GM23338 (cell line): Measurements from ENCODE around the gene SETBP1. TPM values are rescaled to one million over a fixed set of nuclear protein-coding genes. Genes with fewer than 3 reads are reported as not detected.

ENCODE experiments used
- ATAC-seq: fragments of 200-7000 bp; cut with Tn5 transposase; 3 replicates; pipeline ENCODE4 v1.9.1; 2020
- DNase-seq: peaks from one replicate; pipeline ENCODE4 v3.0.0-alpha.2; 2015; ENCODE audit warnings: low spot score
- H2AFZ ChIP-seq: fragments of 200-600 bp; sonication (generic); 2 replicates; pipeline ENCODE4 v1.8.0; 2016; ENCODE audit warnings: antibody characterized with exemption, mild to moderate bottlenecking, moderate library complexity
- H3F3A ChIP-seq: fragments of 200-600 bp; sonication (generic); replicated peaks from 2 replicates; pipeline ENCODE4 v1.8.0; 2017; ENCODE audit warnings: antibody characterized with exemption, mixed run types, low read depth
- H3K27ac ChIP-seq: fragments of 200-600 bp; sonication (generic); 2 replicates; pipeline ENCODE4 v1.6.1; 2016; ENCODE audit warnings: low read depth
- H3K27me3 ChIP-seq: fragments of 200-600 bp; sonication (generic); 2 replicates; pipeline ENCODE4 v1.8.0; 2016; ENCODE audit warnings: mild to moderate bottlenecking, mixed run types, moderate library complexity; ENCODE audit not compliant: insufficient read depth
- H3K36me3 ChIP-seq: fragments of 200-600 bp; sonication (generic); 2 replicates; pipeline ENCODE4 v1.8.0; 2016; ENCODE audit warnings: mild to moderate bottlenecking; ENCODE audit not compliant: insufficient read depth
- H3K4me1 ChIP-seq: fragments of 200-600 bp; sonication (generic); 2 replicates; pipeline ENCODE4 v1.8.0; 2016; ENCODE audit warnings: mild to moderate bottlenecking, moderate library complexity; ENCODE audit not compliant: insufficient read depth
- H3K4me2 ChIP-seq: fragments of 200-600 bp; sonication (generic); 2 replicates; pipeline ENCODE4 v1.7.1; 2017; ENCODE audit warnings: mixed run types
- H3K4me3 ChIP-seq: fragments of 200-600 bp; sonication (generic); 2 replicates; pipeline ENCODE4 v1.6.1; 2016; ENCODE audit warnings: mixed run types
- H3K79me2 ChIP-seq: fragments of 200-600 bp; sonication (generic); replicated peaks from 2 replicates; pipeline ENCODE4 v1.8.0; 2017; ENCODE audit warnings: mild to moderate bottlenecking; ENCODE audit not compliant: insufficient read depth
- H3K9me2 ChIP-seq: fragments of 200-600 bp; sonication (generic); 2 replicates; pipeline ENCODE4 v1.8.0; 2017; ENCODE audit not compliant: insufficient read depth
- H4K20me1 ChIP-seq: fragments of 200-600 bp; sonication (generic); replicated peaks from 2 replicates; pipeline ENCODE4 v1.8.0; 2017; ENCODE audit warnings: mild to moderate bottlenecking; ENCODE audit not compliant: insufficient read depth
- H3K27ac Mint-ChIP-seq: 2 replicates; pipeline ENCODE4 v1.8.0; 2020; ENCODE audit warnings: inconsistent platforms, mild to moderate bottlenecking, moderate library complexity, mixed read lengths
- H3K27me3 Mint-ChIP-seq: 3 replicates; pipeline ENCODE4 v1.8.0; 2022; ENCODE audit warnings: low read depth, mild to moderate bottlenecking, moderate library complexity, mixed read lengths, inconsistent platforms; ENCODE audit not compliant: insufficient read depth, poor library complexity
- H3K36me3 Mint-ChIP-seq: 3 replicates; pipeline ENCODE4 v1.8.0; 2021; ENCODE audit warnings: low read depth, mild to moderate bottlenecking, inconsistent platforms, moderate library complexity, mixed read lengths
- H3K4me1 Mint-ChIP-seq: 3 replicates; pipeline ENCODE4 v1.8.0; 2020; ENCODE audit warnings: mild to moderate bottlenecking, inconsistent platforms, mixed read lengths
- H3K4me3 Mint-ChIP-seq: 3 replicates; pipeline ENCODE4 v1.8.0; 2021; ENCODE audit warnings: moderate library complexity, mild to moderate bottlenecking, inconsistent platforms, mixed read lengths
- H3K9me3 Mint-ChIP-seq: 3 replicates; pipeline ENCODE4 v1.8.0; 2020; ENCODE audit warnings: moderate library complexity, mild to moderate bottlenecking, inconsistent platforms, mixed read lengths
- CREB1 ChIP-seq: fragments of 250-450 bp; sonication (Bioruptor Pico); IDR thresholded peaks from 2 replicates; pipeline ENCODE4 v1.5.0; 2020; ENCODE audit warnings: low read depth, mild to moderate bottlenecking, moderate library complexity
- ETS1 ChIP-seq: IDR thresholded peaks from 2 replicates; pipeline ENCODE4 v1.6.1; 2016; ENCODE audit warnings: antibody characterized with exemption
- EZH2 ChIP-seq: fragments of 200-600 bp; sonication (generic); IDR thresholded peaks from one replicate; pipeline ENCODE4 v1.8.0; 2017; ENCODE audit warnings: antibody characterized with exemption, mild to moderate bottlenecking, low read depth; ENCODE audit not compliant: unreplicated experiment
- EZH2phosphoT487 ChIP-seq: fragments of 200-600 bp; sonication (generic); IDR thresholded peaks from one replicate; pipeline ENCODE4 v1.8.1; 2018; ENCODE audit warnings: antibody characterized with exemption; ENCODE audit not compliant: unreplicated experiment
- NANOG ChIP-seq: IDR thresholded peaks from 2 replicates; pipeline ENCODE4 v1.6.1; 2016; ENCODE audit warnings: antibody characterized with exemption, borderline replicate concordance
- POLR2AphosphoS5 ChIP-seq: IDR thresholded peaks from 2 replicates; pipeline ENCODE4 v1.6.1; 2016; ENCODE audit warnings: antibody characterized with exemption, low read depth
- REST ChIP-seq: IDR thresholded peaks from one replicate; pipeline ENCODE4 v1.6.1; 2018; ENCODE audit warnings: antibody characterized with exemption; ENCODE audit not compliant: unreplicated experiment
- STAT1 ChIP-seq: IDR thresholded peaks from one replicate; pipeline ENCODE4 v1.6.1; 2016; ENCODE audit warnings: antibody characterized with exemption; ENCODE audit not compliant: unreplicated experiment
- ZNF114 ChIP-seq: fragments of 250-450 bp; sonication (Bioruptor Pico); IDR thresholded peaks from 2 replicates; pipeline ENCODE4 v1.5.0; 2020; ENCODE audit warnings: mild to moderate bottlenecking, moderate library complexity
- ZNF331 ChIP-seq: fragments of 250-450 bp; sonication (Bioruptor Pico); IDR thresholded peaks from 2 replicates; pipeline ENCODE4 v1.5.0; 2020; ENCODE audit warnings: low read depth, mild to moderate bottlenecking, moderate library complexity
- polyA plus RNA-seq: library from polyadenylated mRNA; unstranded; fragments of >200 nt; fragmentation: Nextera tagmentation; extraction: Ambion mirVana; gene quantifications from 2 replicates; pipeline ENCODE4 v1.2.1, GENCODE V29; 2016
- total RNA-seq: library from RNA; depleted of rRNA; stranded (reverse); fragments of >200 nt; shearing (Covaris generic); gene quantifications from 2 replicates; pipeline ENCODE4 v1.2.3, GENCODE V29; 2014
- TF ChIP-seq, protein P1 (sequence below), 2 experiments: fragments of 200-600 bp in 1 of 2; sonication (generic) in 1 of 2; conservative IDR thresholded peaks; 2 replicates each; pipeline versions ENCODE4 v1.5.1 to v1.6.1; 2016 to 2017; ENCODE audit warnings: antibody characterized with exemption in 2 of 2, low read depth in 2 of 2, mild to moderate bottlenecking in 2 of 2, moderate library complexity in 1 of 2
- TF ChIP-seq, protein P2 (sequence below): fragments of 250-450 bp; sonication (Bioruptor Pico); IDR thresholded peaks from 2 replicates; pipeline ENCODE4 v1.5.0; 2020; ENCODE audit warnings: mild to moderate bottlenecking, moderate library complexity

Gene SETBP1
- total and polyA plus RNA-seq, 2 experiments from 2014 or later: 1.6 to 5.5 TPM

DNA sequence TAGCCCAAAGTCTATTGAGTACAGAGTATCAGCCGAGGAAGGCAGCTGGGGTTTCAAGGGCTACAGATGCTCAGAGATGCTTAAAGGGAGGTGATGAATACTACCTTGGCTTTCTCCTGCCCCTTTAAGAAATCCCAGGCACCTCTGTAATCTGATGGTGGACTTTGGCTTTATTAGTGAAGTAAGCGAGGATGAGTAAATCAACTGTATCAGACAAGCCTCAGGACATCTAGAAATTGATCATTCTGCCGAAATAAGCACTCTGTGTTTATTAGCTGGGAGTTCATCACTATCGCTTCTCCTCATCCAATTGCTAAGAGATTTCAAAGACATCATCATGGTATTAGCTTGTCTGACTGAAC lies 344.4 kb downstream of the SETBP1 start:
- Histone ChIP-seq H3K4me1 (no peaks in the 10 kb centered on the region), H4K20me1 (no peaks in the 10 kb centered on the region), H3K4me2 (no peak overlapping the region), H2AFZ (no peak overlapping the region), H3K79me2 (no peaks in the 10 kb centered on the region), H3F3A (no peaks in the 10 kb centered on the region), H3K4me3 (no peak overlapping the region), H3K9me2 (no peaks in the 10 kb centered on the region), H3K27ac (no peak overlapping the region), H3K36me3 (no peaks in the 10 kb centered on the region), H3K27me3 (no peaks in the 10 kb centered on the region)
- H3K4me1 Mint-ChIP-seq: no peaks in the 10 kb centered on the region
- no peaks in the 10 kb centered on the region for H3K9me3 Mint-ChIP-seq
- no peak for ATAC-seq
- H3K4me3 Mint-ChIP-seq: no peak overlapping the region
- no peak for DNase-seq
- no peak overlapping the region for H3K27ac Mint-ChIP-seq
- H3K27me3 Mint-ChIP-seq: no peaks in the 10 kb centered on the region
- no peak for TF ChIP-seq REST
- no peak for TF ChIP-seq ZNF114 (CRISPR knock-in tag)
- TF ChIP-seq ZNF331 (CRISPR knock-in tag): no peak
- TF ChIP-seq, protein P1, sequence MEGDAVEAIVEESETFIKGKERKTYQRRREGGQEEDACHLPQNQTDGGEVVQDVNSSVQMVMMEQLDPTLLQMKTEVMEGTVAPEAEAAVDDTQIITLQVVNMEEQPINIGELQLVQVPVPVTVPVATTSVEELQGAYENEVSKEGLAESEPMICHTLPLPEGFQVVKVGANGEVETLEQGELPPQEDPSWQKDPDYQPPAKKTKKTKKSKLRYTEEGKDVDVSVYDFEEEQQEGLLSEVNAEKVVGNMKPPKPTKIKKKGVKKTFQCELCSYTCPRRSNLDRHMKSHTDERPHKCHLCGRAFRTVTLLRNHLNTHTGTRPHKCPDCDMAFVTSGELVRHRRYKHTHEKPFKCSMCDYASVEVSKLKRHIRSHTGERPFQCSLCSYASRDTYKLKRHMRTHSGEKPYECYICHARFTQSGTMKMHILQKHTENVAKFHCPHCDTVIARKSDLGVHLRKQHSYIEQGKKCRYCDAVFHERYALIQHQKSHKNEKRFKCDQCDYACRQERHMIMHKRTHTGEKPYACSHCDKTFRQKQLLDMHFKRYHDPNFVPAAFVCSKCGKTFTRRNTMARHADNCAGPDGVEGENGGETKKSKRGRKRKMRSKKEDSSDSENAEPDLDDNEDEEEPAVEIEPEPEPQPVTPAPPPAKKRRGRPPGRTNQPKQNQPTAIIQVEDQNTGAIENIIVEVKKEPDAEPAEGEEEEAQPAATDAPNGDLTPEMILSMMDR (conservative IDR thresholded peaks at IDR 0.05; ENCODE audit: low read depth in 2 of 2): no peak
- no peak for TF ChIP-seq CREB1 (CRISPR knock-in tag)
- TF ChIP-seq NANOG: no peak
- TF ChIP-seq POLR2AphosphoS5: no peak
- TF ChIP-seq ETS1: no peak
- TF ChIP-seq, protein P2, sequence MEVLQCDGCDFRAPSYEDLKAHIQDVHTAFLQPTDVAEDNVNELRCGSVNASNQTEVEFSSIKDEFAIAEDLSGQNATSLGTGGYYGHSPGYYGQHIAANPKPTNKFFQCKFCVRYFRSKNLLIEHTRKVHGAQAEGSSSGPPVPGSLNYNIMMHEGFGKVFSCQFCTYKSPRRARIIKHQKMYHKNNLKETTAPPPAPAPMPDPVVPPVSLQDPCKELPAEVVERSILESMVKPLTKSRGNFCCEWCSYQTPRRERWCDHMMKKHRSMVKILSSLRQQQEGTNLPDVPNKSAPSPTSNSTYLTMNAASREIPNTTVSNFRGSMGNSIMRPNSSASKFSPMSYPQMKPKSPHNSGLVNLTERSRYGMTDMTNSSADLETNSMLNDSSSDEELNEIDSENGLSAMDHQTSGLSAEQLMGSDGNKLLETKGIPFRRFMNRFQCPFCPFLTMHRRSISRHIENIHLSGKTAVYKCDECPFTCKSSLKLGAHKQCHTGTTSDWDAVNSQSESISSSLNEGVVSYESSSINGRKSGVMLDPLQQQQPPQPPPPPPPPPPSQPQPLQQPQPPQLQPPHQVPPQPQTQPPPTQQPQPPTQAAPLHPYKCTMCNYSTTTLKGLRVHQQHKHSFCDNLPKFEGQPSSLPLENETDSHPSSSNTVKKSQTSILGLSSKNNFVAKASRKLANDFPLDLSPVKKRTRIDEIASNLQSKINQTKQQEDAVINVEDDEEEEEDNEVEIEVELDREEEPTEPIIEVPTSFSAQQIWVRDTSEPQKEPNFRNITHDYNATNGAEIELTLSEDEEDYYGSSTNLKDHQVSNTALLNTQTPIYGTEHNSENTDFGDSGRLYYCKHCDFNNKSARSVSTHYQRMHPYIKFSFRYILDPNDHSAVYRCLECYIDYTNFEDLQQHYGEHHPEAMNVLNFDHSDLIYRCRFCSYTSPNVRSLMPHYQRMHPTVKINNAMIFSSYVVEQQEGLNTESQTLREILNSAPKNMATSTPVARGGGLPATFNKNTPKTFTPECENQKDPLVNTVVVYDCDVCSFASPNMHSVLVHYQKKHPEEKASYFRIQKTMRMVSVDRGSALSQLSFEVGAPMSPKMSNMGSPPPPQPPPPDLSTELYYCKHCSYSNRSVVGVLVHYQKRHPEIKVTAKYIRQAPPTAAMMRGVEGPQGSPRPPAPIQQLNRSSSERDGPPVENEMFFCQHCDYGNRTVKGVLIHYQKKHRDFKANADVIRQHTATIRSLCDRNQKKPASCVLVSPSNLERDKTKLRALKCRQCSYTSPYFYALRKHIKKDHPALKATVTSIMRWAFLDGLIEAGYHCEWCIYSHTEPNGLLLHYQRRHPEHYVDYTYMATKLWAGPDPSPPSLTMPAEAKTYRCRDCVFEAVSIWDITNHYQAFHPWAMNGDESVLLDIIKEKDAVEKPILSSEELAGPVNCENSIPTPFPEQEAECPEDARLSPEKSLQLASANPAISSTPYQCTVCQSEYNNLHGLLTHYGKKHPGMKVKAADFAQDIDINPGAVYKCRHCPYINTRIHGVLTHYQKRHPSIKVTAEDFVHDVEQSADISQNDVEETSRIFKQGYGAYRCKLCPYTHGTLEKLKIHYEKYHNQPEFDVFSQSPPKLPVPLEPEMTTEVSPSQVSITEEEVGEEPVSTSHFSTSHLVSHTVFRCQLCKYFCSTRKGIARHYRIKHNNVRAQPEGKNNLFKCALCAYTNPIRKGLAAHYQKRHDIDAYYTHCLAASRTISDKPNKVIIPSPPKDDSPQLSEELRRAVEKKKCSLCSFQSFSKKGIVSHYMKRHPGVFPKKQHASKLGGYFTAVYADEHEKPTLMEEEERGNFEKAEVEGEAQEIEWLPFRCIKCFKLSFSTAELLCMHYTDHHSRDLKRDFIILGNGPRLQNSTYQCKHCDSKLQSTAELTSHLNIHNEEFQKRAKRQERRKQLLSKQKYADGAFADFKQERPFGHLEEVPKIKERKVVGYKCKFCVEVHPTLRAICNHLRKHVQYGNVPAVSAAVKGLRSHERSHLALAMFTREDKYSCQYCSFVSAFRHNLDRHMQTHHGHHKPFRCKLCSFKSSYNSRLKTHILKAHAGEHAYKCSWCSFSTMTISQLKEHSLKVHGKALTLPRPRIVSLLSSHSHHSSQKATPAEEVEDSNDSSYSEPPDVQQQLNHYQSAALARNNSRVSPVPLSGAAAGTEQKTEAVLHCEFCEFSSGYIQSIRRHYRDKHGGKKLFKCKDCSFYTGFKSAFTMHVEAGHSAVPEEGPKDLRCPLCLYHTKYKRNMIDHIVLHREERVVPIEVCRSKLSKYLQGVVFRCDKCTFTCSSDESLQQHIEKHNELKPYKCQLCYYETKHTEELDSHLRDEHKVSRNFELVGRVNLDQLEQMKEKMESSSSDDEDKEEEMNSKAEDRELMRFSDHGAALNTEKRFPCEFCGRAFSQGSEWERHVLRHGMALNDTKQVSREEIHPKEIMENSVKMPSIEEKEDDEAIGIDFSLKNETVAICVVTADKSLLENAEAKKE (CRISPR knock-in tag): no peak
- TF ChIP-seq EZH2: no peak
- TF ChIP-seq EZH2phosphoT487: no peak
- TF ChIP-seq STAT1: no peak
- H3K36me3 Mint-ChIP-seq: no peaks in the 10 kb centered on the region
